ENCODE results near the gene ZCCHC17.

The ZCCHC17 gene

DNA sequence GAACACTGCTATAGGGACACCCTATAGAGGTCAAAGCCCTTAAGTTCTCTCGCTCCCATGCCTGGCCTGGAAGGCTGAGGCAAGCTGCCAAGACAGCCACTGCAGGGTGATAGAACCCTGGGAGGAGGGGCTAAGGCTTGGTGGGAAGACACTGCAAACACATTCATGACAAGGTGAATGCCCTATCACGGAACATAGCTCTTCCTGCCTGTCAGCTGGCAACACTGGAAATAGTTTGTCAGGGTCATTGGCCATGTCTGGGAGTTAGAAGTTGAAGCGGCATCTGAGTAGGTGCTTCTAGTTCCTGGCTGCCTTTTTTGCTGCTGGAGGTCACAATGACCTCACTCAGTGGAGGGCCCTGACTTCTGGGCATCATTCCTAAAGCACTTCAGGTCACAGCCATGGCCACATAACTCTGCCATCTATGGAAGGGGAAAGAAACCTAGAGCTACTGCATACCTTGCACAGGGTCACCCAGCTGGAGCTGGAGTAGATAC lies 71.8 kb downstream of the ZCCHC17 start:
- Histone ChIP-seq H3K27ac (replicated peaks) (no peak overlapping the region), H3K27me3 (ENCODE audit: insufficient read depth, poor library complexity, severe bottlenecking) (no peaks in the 10 kb centered on the region), H3K4me3 (replicated peaks; ENCODE audit: insufficient read depth, low read length) (no peak overlapping the region)
- TF ChIP-seq, protein P1, sequence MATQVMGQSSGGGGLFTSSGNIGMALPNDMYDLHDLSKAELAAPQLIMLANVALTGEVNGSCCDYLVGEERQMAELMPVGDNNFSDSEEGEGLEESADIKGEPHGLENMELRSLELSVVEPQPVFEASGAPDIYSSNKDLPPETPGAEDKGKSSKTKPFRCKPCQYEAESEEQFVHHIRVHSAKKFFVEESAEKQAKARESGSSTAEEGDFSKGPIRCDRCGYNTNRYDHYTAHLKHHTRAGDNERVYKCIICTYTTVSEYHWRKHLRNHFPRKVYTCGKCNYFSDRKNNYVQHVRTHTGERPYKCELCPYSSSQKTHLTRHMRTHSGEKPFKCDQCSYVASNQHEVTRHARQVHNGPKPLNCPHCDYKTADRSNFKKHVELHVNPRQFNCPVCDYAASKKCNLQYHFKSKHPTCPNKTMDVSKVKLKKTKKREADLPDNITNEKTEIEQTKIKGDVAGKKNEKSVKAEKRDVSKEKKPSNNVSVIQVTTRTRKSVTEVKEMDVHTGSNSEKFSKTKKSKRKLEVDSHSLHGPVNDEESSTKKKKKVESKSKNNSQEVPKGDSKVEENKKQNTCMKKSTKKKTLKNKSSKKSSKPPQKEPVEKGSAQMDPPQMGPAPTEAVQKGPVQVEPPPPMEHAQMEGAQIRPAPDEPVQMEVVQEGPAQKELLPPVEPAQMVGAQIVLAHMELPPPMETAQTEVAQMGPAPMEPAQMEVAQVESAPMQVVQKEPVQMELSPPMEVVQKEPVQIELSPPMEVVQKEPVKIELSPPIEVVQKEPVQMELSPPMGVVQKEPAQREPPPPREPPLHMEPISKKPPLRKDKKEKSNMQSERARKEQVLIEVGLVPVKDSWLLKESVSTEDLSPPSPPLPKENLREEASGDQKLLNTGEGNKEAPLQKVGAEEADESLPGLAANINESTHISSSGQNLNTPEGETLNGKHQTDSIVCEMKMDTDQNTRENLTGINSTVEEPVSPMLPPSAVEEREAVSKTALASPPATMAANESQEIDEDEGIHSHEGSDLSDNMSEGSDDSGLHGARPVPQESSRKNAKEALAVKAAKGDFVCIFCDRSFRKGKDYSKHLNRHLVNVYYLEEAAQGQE (IDR thresholded peaks at IDR 0.05; ENCODE audit: insufficient replicate concordance, low read depth): no peak
- DNase-seq (ENCODE audit: low read depth in 1 of 2, low spot score in 1 of 2): no peak

DNA sequence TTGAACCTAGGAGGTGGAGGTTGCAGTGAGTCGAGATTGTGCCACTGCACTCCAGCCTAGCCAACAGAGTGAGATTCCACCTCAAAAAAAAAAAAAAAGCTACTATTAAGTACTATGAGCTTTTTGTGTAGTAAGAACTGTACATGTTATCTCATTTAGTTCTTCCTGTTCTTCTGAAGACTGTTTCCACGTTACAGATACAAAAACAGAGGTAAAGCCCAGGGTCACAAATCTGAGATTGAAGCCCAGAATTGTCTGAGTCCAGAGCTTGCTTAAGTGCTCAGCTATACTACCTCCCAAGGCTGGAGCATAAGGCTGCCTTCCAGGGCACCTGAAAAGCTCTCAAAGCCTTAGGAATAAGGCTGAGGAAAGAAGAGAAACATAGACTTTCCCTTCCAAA lies 73.2 kb downstream of the ZCCHC17 start:
- Histone ChIP-seq H3K27me3 (ENCODE audit: insufficient read depth, poor library complexity, severe bottlenecking) (no peaks in the 10 kb centered on the region), H3K27ac (replicated peaks) (no peak overlapping the region), H3K4me3 (replicated peaks; ENCODE audit: insufficient read depth, low read length) (no peak overlapping the region)
- TF ChIP-seq, protein P1 (IDR thresholded peaks at IDR 0.05; ENCODE audit: insufficient replicate concordance, low read depth): no peak
- TF ChIP-seq GABPA (IDR thresholded peaks at IDR 0.05; ENCODE audit: low read depth) (no peak), SPI1 (IDR thresholded peaks at IDR 0.05; ENCODE audit: borderline replicate concordance, low read depth) (no peak), POLR2AphosphoS5 (IDR thresholded peaks at IDR 0.05; ENCODE audit: low read depth) (no peak)
- TF ChIP-seq, protein P2, sequence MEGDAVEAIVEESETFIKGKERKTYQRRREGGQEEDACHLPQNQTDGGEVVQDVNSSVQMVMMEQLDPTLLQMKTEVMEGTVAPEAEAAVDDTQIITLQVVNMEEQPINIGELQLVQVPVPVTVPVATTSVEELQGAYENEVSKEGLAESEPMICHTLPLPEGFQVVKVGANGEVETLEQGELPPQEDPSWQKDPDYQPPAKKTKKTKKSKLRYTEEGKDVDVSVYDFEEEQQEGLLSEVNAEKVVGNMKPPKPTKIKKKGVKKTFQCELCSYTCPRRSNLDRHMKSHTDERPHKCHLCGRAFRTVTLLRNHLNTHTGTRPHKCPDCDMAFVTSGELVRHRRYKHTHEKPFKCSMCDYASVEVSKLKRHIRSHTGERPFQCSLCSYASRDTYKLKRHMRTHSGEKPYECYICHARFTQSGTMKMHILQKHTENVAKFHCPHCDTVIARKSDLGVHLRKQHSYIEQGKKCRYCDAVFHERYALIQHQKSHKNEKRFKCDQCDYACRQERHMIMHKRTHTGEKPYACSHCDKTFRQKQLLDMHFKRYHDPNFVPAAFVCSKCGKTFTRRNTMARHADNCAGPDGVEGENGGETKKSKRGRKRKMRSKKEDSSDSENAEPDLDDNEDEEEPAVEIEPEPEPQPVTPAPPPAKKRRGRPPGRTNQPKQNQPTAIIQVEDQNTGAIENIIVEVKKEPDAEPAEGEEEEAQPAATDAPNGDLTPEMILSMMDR (IDR thresholded peaks at IDR 0.05; ENCODE audit: insufficient read depth, low read length): no peak
- DNase-seq (ENCODE audit: low read depth in 1 of 2, low spot score in 1 of 2): no peak

GRCh38 chr1:31370565-31370964 lies 73.7 kb downstream of the ZCCHC17 start:
- no peaks in the 10 kb centered on the region for H3K27me3 ChIP-seq (ENCODE audit: insufficient read depth, poor library complexity, severe bottlenecking)
- DNase-seq (ENCODE audit: low read depth in 1 of 2, low spot score in 1 of 2): no peak
- H3K27ac ChIP-seq (replicated peaks): no peak overlapping the region
- TF ChIP-seq, protein P2 (IDR thresholded peaks at IDR 0.05; ENCODE audit: insufficient read depth, low read length): no peak
- H3K4me3 ChIP-seq (replicated peaks; ENCODE audit: insufficient read depth, low read length): no peak overlapping the region

DNA sequence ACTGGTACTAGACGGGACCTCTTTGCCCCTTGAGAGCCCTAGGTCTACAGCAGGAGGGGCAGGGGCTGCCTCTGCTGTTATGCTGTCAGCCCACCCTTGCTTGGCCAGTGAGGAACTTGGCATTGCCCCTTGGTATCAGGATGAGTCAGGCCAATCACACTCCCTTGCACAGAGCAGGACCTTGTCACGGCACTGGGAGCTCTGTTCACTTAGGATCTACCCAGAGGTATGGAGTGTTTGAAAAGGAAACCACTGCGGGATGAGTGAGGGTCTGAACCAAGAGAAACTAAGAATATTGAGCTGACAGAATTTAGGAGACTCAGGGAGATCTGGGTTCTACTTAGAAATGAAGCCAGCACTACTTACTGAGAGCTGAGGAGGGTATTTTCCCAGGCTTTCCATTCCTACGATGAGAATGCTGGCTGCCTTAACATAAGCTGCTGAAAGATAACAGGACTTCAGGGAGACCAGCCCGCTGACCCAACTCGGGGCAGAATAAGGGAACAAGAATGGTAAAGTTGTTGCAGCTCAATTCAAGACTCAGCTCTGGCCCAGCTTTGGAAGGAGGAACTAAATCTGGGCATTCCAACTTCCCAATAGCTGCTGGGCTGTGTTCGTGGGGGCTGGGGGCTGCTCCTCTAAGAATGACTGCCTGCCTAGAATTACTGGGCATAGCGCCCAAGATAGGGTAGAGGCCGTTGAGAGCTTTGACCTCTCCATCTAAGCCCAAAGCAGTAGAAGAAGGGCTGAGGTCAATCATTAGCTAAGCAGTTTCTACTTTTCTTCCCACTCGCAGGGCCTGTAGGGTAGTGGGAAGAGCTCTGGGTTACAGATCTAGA lies 74.5 kb downstream of the ZCCHC17 start:
- DNase-seq (ENCODE audit: low read depth in 1 of 2, low spot score in 1 of 2): peak in 1 of 2 experiments; percentile 30
- Histone ChIP-seq H3K27ac (replicated peaks) (no peak overlapping the region), H3K27me3 (ENCODE audit: insufficient read depth, poor library complexity, severe bottlenecking) (no peaks in the 10 kb centered on the region), H3K4me3 (replicated peaks; ENCODE audit: insufficient read depth, low read length) (no peak overlapping the region)
- no peak for TF ChIP-seq POLR2AphosphoS5 (IDR thresholded peaks at IDR 0.05; ENCODE audit: low read depth)
- TF ChIP-seq, protein P2 (IDR thresholded peaks at IDR 0.05; ENCODE audit: insufficient read depth, low read length): no peak
- no peak for TF ChIP-seq SPI1 (IDR thresholded peaks at IDR 0.05; ENCODE audit: borderline replicate concordance, low read depth)
- TF ChIP-seq, protein P1 (IDR thresholded peaks at IDR 0.05; ENCODE audit: insufficient replicate concordance, low read depth): no peak
- TF ChIP-seq GABPA (IDR thresholded peaks at IDR 0.05; ENCODE audit: low read depth): no peak

Measured in HL-60 (cell line).